ENCODE results near the gene BMPR1A. TPM values are rescaled to one million over a fixed set of nuclear protein-coding genes. Genes with fewer than 3 reads are reported as not detected.

The BMPR1A gene
- total and polyA plus RNA-seq, 2 of the 13 experiments (the other 11 are each of a cell fraction or from before 2014, with no cell fraction given), result 17.8 to 44.2 TPM

- TF ChIP-seq ZNF580 (CRISPR knock-in tag; IDR thresholded peaks at IDR 0.05; ENCODE audit: borderline replicate concordance, low read depth) (no peak), TAF1 (CRISPR knock-in tag; IDR thresholded peaks at IDR 0.05) (no peak), ZNF331 (CRISPR knock-in tag; IDR thresholded peaks at IDR 0.05) (no peak), CSRNP2 (CRISPR knock-in tag; conservative IDR thresholded peaks at IDR 0.05; ENCODE audit: low read depth) (no peak), ZFP36L1 (CRISPR knock-in tag; IDR thresholded peaks at IDR 0.05) (no peak), LBX2 (CRISPR knock-in tag; IDR thresholded peaks at IDR 0.05; ENCODE audit: borderline replicate concordance) (no peak), MZF1 (CRISPR knock-in tag; IDR thresholded peaks at IDR 0.05; ENCODE audit: borderline replicate concordance) (no peak), ZEB1 (IDR thresholded peaks at IDR 0.05; ENCODE audit: insufficient replicate concordance, low read depth) (no peak), SYNCRIP (IDR thresholded peaks at IDR 0.05; ENCODE audit: insufficient read depth, low read depth, low read length) (no peak), ZBTB43 (CRISPR knock-in tag; conservative IDR thresholded peaks at IDR 0.05) (0 out of 2 replicates have a peak, but pooled peaks have one; percentile 21), SMARCC2 (IDR thresholded peaks at IDR 0.05) (no peak), U2AF2 (IDR thresholded peaks at IDR 0.05; ENCODE audit: low read depth, low read length) (no peak), ZNF510 (CRISPR knock-in tag; IDR thresholded peaks at IDR 0.05; ENCODE audit: low read depth) (0 out of 2 replicates have a peak, but pooled peaks have one; percentile 32), ZNF766 (CRISPR knock-in tag; IDR thresholded peaks at IDR 0.05; ENCODE audit: borderline replicate concordance) (no peak), KLF11 (CRISPR knock-in tag; IDR thresholded peaks at IDR 0.05) (no peak), SNAPC4 (CRISPR knock-in tag; IDR thresholded peaks at IDR 0.05) (no peak), ZGPAT (CRISPR knock-in tag; IDR thresholded peaks at IDR 0.05) (peak; percentile 27; the same call in 1 of the 2 replicates)
Observed at GRCh38 chr10:86757113-86757972, 924 bp downstream of the BMPR1A start (continued).

Data from HepG2 (cell line).